Lower leg skin (tissue), 4 donors: ENCODE results near the gene PDGFD. TPM values are rescaled to one million over a fixed set of nuclear protein-coding genes. Genes with fewer than 3 reads are reported as not detected.

ENCODE experiments used
- DNase-seq, 2 donors: peaks; one replicate each; pipeline ENCODE4 v3.0.0-alpha.2; 2019; ENCODE audit warnings: low spot score in 2 of 2
- H3K4me3 ChIP-seq: fragments of 200-600 bp; sonication (generic); 2 replicates; pipeline ENCODE4 v1.5.1; 2017; ENCODE audit warnings: mild to moderate bottlenecking, low read depth; ENCODE audit not compliant: poor library complexity, severe bottlenecking
- POLR2A ChIP-seq, 2 donors: fragments of 450-650 bp; IDR thresholded peaks; one replicate each; pipeline ENCODE4 v1.6.1; 2016 to 2017; ENCODE audit warnings: antibody characterized with exemption in 2 of 2, mild to moderate bottlenecking in 1 of 2, moderate library complexity in 1 of 2
- WGBS, 2 donors: methylation state at CpG; one replicate each; pipeline ENCODE4 v1.1.5; 2018; 5-methylcytosine and 5-hydroxymethylcytosine counted together
- intact Hi-C: fragments of 100-400 bp; cut with DNase I; formaldehyde crosslinking; loops from one replicate; pipeline ENCODE4 v1.15.0; 2023; ENCODE audit warnings: low total_unique reads
- total RNA-seq, 4 donors: library from RNA; depleted of rRNA; stranded (reverse); fragments of >200 nt; gene quantifications; one replicate each; pipeline ENCODE4 v1.1.0, GENCODE V29; 2016
- TF ChIP-seq, protein P1 (sequence below), 3 donors: fragments of 450-650 bp; IDR thresholded peaks; one replicate each; pipeline ENCODE4 v1.5.1; 2016; ENCODE audit warnings: antibody characterized with exemption in 3 of 3, mild to moderate bottlenecking in 3 of 3, moderate library complexity in 2 of 3

Gene PDGFD
- total RNA-seq, 4 donors from 2014 or later, result 6.8 to 15.1 (median 10.5) TPM

GRCh38 chr11:104104664-104105063, 59.3 kb downstream of the PDGFD start:
- 88 to 93% methylated on average over 3 of the region's 3 CpGs for WGBS, 2 donors
- no peak for TF ChIP-seq POLR2A (IDR thresholded peaks at IDR 0.05)
- TF ChIP-seq, protein P1, sequence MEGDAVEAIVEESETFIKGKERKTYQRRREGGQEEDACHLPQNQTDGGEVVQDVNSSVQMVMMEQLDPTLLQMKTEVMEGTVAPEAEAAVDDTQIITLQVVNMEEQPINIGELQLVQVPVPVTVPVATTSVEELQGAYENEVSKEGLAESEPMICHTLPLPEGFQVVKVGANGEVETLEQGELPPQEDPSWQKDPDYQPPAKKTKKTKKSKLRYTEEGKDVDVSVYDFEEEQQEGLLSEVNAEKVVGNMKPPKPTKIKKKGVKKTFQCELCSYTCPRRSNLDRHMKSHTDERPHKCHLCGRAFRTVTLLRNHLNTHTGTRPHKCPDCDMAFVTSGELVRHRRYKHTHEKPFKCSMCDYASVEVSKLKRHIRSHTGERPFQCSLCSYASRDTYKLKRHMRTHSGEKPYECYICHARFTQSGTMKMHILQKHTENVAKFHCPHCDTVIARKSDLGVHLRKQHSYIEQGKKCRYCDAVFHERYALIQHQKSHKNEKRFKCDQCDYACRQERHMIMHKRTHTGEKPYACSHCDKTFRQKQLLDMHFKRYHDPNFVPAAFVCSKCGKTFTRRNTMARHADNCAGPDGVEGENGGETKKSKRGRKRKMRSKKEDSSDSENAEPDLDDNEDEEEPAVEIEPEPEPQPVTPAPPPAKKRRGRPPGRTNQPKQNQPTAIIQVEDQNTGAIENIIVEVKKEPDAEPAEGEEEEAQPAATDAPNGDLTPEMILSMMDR (IDR thresholded peaks at IDR 0.05), result no peak

DNA sequence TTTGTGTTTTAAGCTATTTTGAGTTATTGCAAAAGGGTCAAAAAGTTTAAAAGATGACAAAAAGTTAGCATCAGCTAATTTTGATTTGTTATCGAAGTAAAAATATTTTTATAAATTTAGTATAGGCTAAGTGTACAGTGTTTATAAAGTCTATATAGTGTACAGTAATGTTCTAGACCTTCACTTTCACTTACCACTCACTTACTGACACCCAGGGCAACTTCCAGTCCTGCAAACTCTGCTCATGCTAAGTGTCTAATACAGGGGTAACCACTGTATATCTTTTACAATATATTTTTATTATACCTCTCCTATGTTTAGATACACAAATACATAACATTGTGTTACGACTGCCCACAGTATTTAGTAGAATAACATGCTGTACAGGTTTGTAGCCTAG, 59.7 kb downstream of the PDGFD start:
- 88 to 91% methylated on average over 2 of the region's 2 CpGs for WGBS, 2 donors
- no peak overlapping the region for H3K4me3 ChIP-seq
- intact Hi-C loops, result no loop called here
- no peak for TF ChIP-seq POLR2A (IDR thresholded peaks at IDR 0.05)
- TF ChIP-seq, protein P1 (IDR thresholded peaks at IDR 0.05), result no peak
- no peak for DNase-seq

More at GRCh38 chr11:104104664-104105063, 59.3 kb downstream of the PDGFD start:
- DNase-seq, result no peak
- H3K4me3 ChIP-seq, result no peak overlapping the region
- intact Hi-C loops, result no loop called here

- WGBS, 2 donors, result 19 to 60% methylated on average over 3 of the region's 3 CpGs
- no peak for TF ChIP-seq POLR2A (IDR thresholded peaks at IDR 0.05)
- TF ChIP-seq, protein P1 (IDR thresholded peaks at IDR 0.05), result no peak
- no peak overlapping the region for H3K4me3 ChIP-seq
- intact Hi-C loops, result no loop called here
- DNase-seq, result no peak
These were observed 65.4 kb downstream of the PDGFD start for GRCh38 chr11:104098555-104098954.

GRCh38 chr11:104098132-104098531, 65.8 kb downstream of the PDGFD start:
- no peak for TF ChIP-seq POLR2A (IDR thresholded peaks at IDR 0.05)
- TF ChIP-seq, protein P1 (IDR thresholded peaks at IDR 0.05), result no peak
- 91 to 100% methylated on average over 1 of the region's 1 CpG for WGBS, 2 donors
- DNase-seq, result no peak
- no peak overlapping the region for H3K4me3 ChIP-seq
- intact Hi-C loops, result no loop called here

GRCh38 chr11:104096900-104097299, 67.0 kb downstream of the PDGFD start:
- DNase-seq, result no peak
- H3K4me3 ChIP-seq, result no peak overlapping the region
- 78 to 92% methylated on average over 4 of the region's 4 CpGs for WGBS, 2 donors
- intact Hi-C loops, result no loop called here
- no peak for TF ChIP-seq POLR2A (IDR thresholded peaks at IDR 0.05)
- TF ChIP-seq, protein P1 (IDR thresholded peaks at IDR 0.05), result no peak

DNA sequence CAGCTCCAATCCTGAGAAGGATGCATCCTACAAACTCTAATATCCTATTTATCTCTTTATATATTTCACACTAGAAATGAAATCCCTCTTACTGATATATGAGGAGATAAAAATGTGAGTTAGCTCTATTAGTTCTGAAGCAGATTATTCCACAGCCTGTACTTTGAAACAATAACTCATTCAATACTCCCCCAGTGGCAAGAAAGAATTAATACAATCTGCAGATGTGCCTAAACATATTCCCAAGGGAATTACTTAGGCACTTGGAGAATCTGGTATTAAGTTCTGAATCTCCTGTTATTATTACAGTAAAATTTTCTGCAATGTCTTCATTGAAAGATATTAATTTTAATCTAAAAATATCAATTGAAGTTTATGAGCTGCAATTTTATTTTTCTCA, 68.2 kb downstream of the PDGFD start:
- DNase-seq, result no peak
- TF ChIP-seq POLR2A (IDR thresholded peaks at IDR 0.05), result no peak
- TF ChIP-seq, protein P1 (IDR thresholded peaks at IDR 0.05), result no peak
- H3K4me3 ChIP-seq, result no peak overlapping the region
- intact Hi-C loops, result no loop called here
